Fibroblast of the aortic adventitia (primary cell): Measurements from ENCODE around the gene SRRM4. TPM values are rescaled to one million over a fixed set of nuclear protein-coding genes. Genes with fewer than 3 reads are reported as not detected.

Source experiments
- DNase-seq: peaks from one replicate; pipeline ENCODE4 v3.0.0-alpha.2; 2010; ENCODE audit warnings: low read depth
- H3K4me3 ChIP-seq: 2 replicates; pipeline ENCODE4 v1.5.1; 2011; ENCODE audit warnings: low read depth, mild to moderate bottlenecking, control low read depth, low read length, moderate library complexity
- CTCF ChIP-seq: IDR thresholded peaks from 2 replicates; pipeline ENCODE4 v1.5.1; 2011; ENCODE audit warnings: mild to moderate bottlenecking, low read length, control low read depth, inconsistent platforms; ENCODE audit not compliant: insufficient read depth
- total RNA-seq: library from RNA; depleted of rRNA; stranded (reverse); fragments of >200 nt; gene quantifications from 2 replicates; pipeline ENCODE4 v1.2.3, GENCODE V29; 2012; ENCODE audit warnings: low replicate concordance

SRRM4 gene
- total RNA-seq, 1 donor: not detected

- H3K4me3 ChIP-seq: no peak overlapping the region
- no peak for DNase-seq
Measured at GRCh38 chr12:119202544-119202943, 221.2 kb downstream of the SRRM4 start.

GRCh38 chr12:119204131-119204530, 222.8 kb downstream of the SRRM4 start:
- TF ChIP-seq CTCF: no peak
- H3K4me3 ChIP-seq: no peak overlapping the region
- no peak for DNase-seq

More at GRCh38 chr12:119202544-119202943, 221.2 kb downstream of the SRRM4 start:
- TF ChIP-seq CTCF: no peak

GRCh38 chr12:119204671-119205285, 223.4 kb downstream of the SRRM4 start:
- no peak overlapping the region for H3K4me3 ChIP-seq
- no peak for DNase-seq
- no peak for TF ChIP-seq CTCF

- DNase-seq: no peak
- TF ChIP-seq CTCF: no peak
- no peak overlapping the region for H3K4me3 ChIP-seq
Measured at GRCh38 chr12:119206348-119207062, 225.2 kb downstream of the SRRM4 start.

- DNase-seq: no peak
- H3K4me3 ChIP-seq: no peak overlapping the region
- TF ChIP-seq CTCF: no peak
Measured at GRCh38 chr12:119207063-119207560, 225.8 kb downstream of the SRRM4 start.

GRCh38 chr12:119208626-119209061, 227.3 kb downstream of the SRRM4 start:
- DNase-seq: peak; percentile 75
- no peak for TF ChIP-seq CTCF
- no peak overlapping the region for H3K4me3 ChIP-seq

- no peak overlapping the region for H3K4me3 ChIP-seq
- no peak for DNase-seq
- no peak for TF ChIP-seq CTCF
Measured at GRCh38 chr12:119211884-119212283, 230.5 kb downstream of the SRRM4 start.
